GM12892 (cell line): ENCODE data around the gene TARBP2.

Source experiments
- POLR2A ChIP-seq: IDR thresholded peaks from 2 replicates; pipeline ENCODE4 v1.6.1; 2011; ENCODE audit warnings: low read depth, low read length, control low read depth
- POLR2AphosphoS5 ChIP-seq: IDR thresholded peaks from 2 replicates; pipeline ENCODE4 v1.6.1; 2011; ENCODE audit warnings: low read depth, low read length, control low read depth
- TAF1 ChIP-seq: IDR thresholded peaks from 2 replicates; pipeline ENCODE4 v1.6.1; 2011; ENCODE audit warnings: low read depth, mild to moderate bottlenecking, control low read depth, low read length, borderline replicate concordance

GRCh38 chr12:53550595-53550994 lies 49.5 kb downstream of the TARBP2 start:
- TF ChIP-seq POLR2A = no peak
- TF ChIP-seq TAF1 = no peak
- no peak for TF ChIP-seq POLR2AphosphoS5
